Measurements from ENCODE around the gene TYW1.
"Not testable (repeated sequence)": the region's sequence is repeated elsewhere in the genome, so short reads cannot be mapped to it uniquely, and the experiment has no call there.

TYW1 gene

DNA sequence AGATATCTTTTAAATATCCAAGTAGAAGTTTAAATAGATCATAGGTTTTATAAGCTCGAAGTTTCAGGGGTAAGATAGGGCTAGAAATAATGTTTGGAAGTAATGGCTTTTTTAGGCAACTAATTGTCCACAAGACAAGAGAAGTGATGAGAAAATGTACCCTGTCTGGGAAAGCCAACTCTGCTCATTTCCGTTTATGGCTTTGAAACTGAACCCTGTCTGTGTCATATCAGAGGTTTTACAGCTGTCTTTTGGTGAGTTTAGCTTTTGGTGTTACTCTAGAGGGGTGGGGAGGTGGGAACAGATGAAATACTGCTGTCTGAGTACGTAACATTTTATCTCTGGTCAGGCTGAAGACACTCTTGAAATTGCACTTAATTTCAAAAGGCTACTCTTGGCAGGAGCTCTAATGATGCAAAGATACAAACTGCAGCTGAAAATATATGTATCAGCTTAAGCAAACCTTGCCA, 189.1 kb downstream of the TYW1 start:
- H4K8ac ChIP-seq (ENCODE audit: low read length); DNase-seq; H3K36me3 ChIP-seq (ENCODE audit: control insufficient read depth in 1 of 2, insufficient read depth in 2 of 2, low read depth in 1 of 2, low read length in 2 of 2); H3K27ac ChIP-seq (ENCODE audit: low read length, poor library complexity, severe bottlenecking); H3K18ac ChIP-seq (ENCODE audit: low read depth in 1 of 2, low read length in 2 of 2); H3K4me1 ChIP-seq (ENCODE audit: control insufficient read depth, insufficient read depth, low read depth, low read length); H2BK12ac ChIP-seq (ENCODE audit: low read length in 2 of 2); H3K4me2 ChIP-seq (ENCODE audit: low read length, poor library complexity, severe bottlenecking); H3K9me3 ChIP-seq (ENCODE audit: control insufficient read depth, low read length); H2AFZ ChIP-seq (ENCODE audit: low read depth, low read length); H3K4ac ChIP-seq (ENCODE audit: low read depth in 1 of 2, low read length in 2 of 2); H3K4me3 ChIP-seq (ENCODE audit: insufficient read depth in 1 of 2, low read depth in 1 of 2, low read length in 2 of 2); H3K14ac ChIP-seq (ENCODE audit: low read length in 2 of 2); H4K91ac ChIP-seq (ENCODE audit: low read length); H3K79me1 ChIP-seq (replicated peaks; ENCODE audit: low read length, poor library complexity, severe bottlenecking); H2BK120ac ChIP-seq (ENCODE audit: low read depth, low read length); H3K9ac ChIP-seq (ENCODE audit: low read length); H2BK15ac ChIP-seq (ENCODE audit: low read depth, poor library complexity, severe bottlenecking); H2BK5ac ChIP-seq (ENCODE audit: low read depth, low read length, poor library complexity, severe bottlenecking); H3K27me3 ChIP-seq (ENCODE audit: control insufficient read depth in 1 of 2, insufficient read depth in 1 of 2, low read length in 2 of 2); H2AK5ac ChIP-seq (ENCODE audit: low read length, severe bottlenecking); H3K23ac ChIP-seq (ENCODE audit: low read length in 2 of 2): not testable (repeated sequence)
- WGBS = no CpG with 5 or more reads among the region's 3 CpGs

DNA sequence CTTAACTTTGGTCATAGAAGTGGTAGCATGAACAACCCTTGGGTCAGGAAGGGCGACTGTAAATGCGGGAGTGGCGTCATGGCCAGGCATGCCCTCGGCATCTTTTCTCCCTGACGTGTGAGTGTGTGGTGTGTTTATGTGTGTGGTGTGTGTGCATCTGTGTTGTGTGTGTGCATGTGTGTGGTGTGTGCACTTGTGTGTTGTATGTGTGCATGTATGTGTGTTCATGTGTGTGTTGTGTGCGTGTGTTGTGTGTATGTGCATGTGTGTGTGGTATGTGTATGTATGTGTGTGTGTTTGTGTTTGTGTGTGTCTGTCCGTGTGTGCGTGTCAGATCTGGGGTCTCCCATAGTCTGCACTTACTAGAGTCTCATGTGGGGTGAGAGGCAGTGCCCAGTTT, 192.5 kb downstream of the TYW1 start:
- not testable (repeated sequence) for H2AFZ ChIP-seq (ENCODE audit: low read depth, low read length); H3K9me3 ChIP-seq (ENCODE audit: control insufficient read depth, low read length); H2BK15ac ChIP-seq (ENCODE audit: low read depth, poor library complexity, severe bottlenecking); H3K4ac ChIP-seq (ENCODE audit: low read depth in 1 of 2, low read length in 2 of 2); H3K23ac ChIP-seq (ENCODE audit: low read length in 2 of 2); H3K27ac ChIP-seq (ENCODE audit: low read length, poor library complexity, severe bottlenecking); H3K27me3 ChIP-seq (ENCODE audit: control insufficient read depth in 1 of 2, insufficient read depth in 1 of 2, low read length in 2 of 2); H3K4me2 ChIP-seq (ENCODE audit: low read length, poor library complexity, severe bottlenecking); H3K36me3 ChIP-seq (ENCODE audit: control insufficient read depth in 1 of 2, insufficient read depth in 2 of 2, low read depth in 1 of 2, low read length in 2 of 2); H3K9ac ChIP-seq (ENCODE audit: low read length); H4K91ac ChIP-seq (ENCODE audit: low read length); H3K4me1 ChIP-seq (ENCODE audit: control insufficient read depth, insufficient read depth, low read depth, low read length); H2BK120ac ChIP-seq (ENCODE audit: low read depth, low read length); H2AK5ac ChIP-seq (ENCODE audit: low read length, severe bottlenecking); DNase-seq; H3K4me3 ChIP-seq (ENCODE audit: insufficient read depth in 1 of 2, low read depth in 1 of 2, low read length in 2 of 2); H3K79me1 ChIP-seq (replicated peaks; ENCODE audit: low read length, poor library complexity, severe bottlenecking); H2BK5ac ChIP-seq (ENCODE audit: low read depth, low read length, poor library complexity, severe bottlenecking)
- H2BK12ac ChIP-seq (ENCODE audit: low read length in 2 of 2) = peak overlapping the region; percentile 4 to 77
- H3K14ac ChIP-seq (ENCODE audit: low read length in 2 of 2) = peak overlapping the region in 1 of 2 experiments; percentile 28
- WGBS = 94% methylated on average over 8 of the region's 8 CpGs
- H4K8ac ChIP-seq (ENCODE audit: low read length) = peak overlapping the region; percentile 59
- peak overlapping the region in 1 of 2 experiments; percentile 4 for H3K18ac ChIP-seq (ENCODE audit: low read depth in 1 of 2, low read length in 2 of 2)

DNA sequence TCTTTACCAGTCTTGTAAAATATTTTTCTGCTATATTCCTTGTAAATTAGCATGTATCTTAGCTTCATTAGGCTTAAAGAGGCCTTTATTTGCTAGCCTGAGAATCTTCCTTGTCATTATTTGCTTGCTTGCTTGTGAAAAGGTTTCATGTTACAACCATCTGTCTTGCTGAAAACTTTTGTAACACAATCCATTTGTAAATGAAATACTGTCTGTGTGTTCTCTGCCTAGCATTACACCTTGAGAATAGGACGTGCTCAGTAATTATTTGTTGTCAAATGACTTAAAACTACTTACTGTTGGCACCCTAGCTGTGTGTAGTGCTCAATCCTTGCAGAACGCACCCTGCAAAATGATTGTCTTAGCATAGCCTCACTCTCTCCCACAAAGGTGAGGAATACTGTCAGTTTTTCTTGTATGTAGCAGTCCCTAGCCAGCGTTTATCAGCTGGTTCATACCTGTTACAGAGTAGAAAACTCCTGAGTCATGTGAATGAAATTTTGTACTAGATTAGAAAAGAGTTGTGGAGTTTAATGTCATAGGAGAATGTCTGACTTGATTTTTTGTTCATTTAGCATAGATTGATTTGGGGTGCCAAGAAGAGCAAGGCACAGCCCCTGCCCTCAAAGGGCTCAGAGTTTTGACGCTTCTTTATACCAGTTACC, 193.3 kb downstream of the TYW1 start:
- not testable (repeated sequence) for H3K27ac ChIP-seq (ENCODE audit: low read length, poor library complexity, severe bottlenecking); H2BK15ac ChIP-seq (ENCODE audit: low read depth, poor library complexity, severe bottlenecking); H3K14ac ChIP-seq (ENCODE audit: low read length in 2 of 2); H3K9me3 ChIP-seq (ENCODE audit: control insufficient read depth, low read length); H3K23ac ChIP-seq (ENCODE audit: low read length in 2 of 2); H3K79me1 ChIP-seq (replicated peaks; ENCODE audit: low read length, poor library complexity, severe bottlenecking); H3K4ac ChIP-seq (ENCODE audit: low read depth in 1 of 2, low read length in 2 of 2); H2BK120ac ChIP-seq (ENCODE audit: low read depth, low read length); H3K4me2 ChIP-seq (ENCODE audit: low read length, poor library complexity, severe bottlenecking); H2BK5ac ChIP-seq (ENCODE audit: low read depth, low read length, poor library complexity, severe bottlenecking); H3K36me3 ChIP-seq (ENCODE audit: control insufficient read depth in 1 of 2, insufficient read depth in 2 of 2, low read depth in 1 of 2, low read length in 2 of 2); H3K4me1 ChIP-seq (ENCODE audit: control insufficient read depth, insufficient read depth, low read depth, low read length); H2AK5ac ChIP-seq (ENCODE audit: low read length, severe bottlenecking); H3K9ac ChIP-seq (ENCODE audit: low read length); H3K27me3 ChIP-seq (ENCODE audit: control insufficient read depth in 1 of 2, insufficient read depth in 1 of 2, low read length in 2 of 2); H3K4me3 ChIP-seq (ENCODE audit: insufficient read depth in 1 of 2, low read depth in 1 of 2, low read length in 2 of 2); H4K8ac ChIP-seq (ENCODE audit: low read length); DNase-seq; H2AFZ ChIP-seq (ENCODE audit: low read depth, low read length); H4K91ac ChIP-seq (ENCODE audit: low read length); H2BK12ac ChIP-seq (ENCODE audit: low read length in 2 of 2); H3K18ac ChIP-seq (ENCODE audit: low read depth in 1 of 2, low read length in 2 of 2)
- WGBS = 84% methylated on average over 2 of the region's 4 CpGs

DNA sequence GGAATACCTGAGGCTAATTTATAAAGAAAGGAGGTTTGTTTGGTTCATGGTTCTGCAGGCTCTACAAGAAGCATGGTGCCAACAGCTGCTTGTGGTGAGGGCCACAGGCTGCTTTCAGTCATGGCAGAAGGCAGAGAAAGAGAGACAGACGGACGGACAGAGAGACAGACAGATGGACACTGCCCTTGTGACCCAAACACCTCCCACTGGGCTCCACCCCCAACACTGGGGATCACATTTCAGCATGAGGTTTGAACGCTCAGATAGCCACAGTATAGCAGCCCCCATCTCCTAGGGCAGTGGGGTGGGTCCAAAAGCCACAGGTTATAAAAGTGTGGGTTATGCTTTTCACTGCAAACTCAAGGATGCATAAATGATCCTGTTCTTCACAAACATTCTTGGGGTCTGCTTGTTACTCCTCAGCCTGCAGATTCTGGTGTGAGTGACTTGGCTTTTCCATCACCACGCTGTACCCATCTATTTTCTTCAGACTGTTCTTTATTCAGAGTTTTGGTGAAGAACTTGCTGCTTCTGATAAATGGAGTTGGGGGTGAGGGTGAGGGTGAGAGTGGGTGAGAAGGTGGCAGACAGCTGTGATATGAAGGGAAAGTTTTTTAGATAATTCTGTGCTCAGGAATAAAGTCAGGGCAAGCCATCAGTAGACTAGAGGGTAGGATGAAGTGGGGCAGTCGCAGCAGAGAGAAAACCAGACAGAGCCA, 194.5 kb downstream of the TYW1 start:
- H3K4me1 ChIP-seq (ENCODE audit: control insufficient read depth, insufficient read depth, low read depth, low read length); H3K4ac ChIP-seq (ENCODE audit: low read depth in 1 of 2, low read length in 2 of 2); DNase-seq; H3K27me3 ChIP-seq (ENCODE audit: control insufficient read depth in 1 of 2, insufficient read depth in 1 of 2, low read length in 2 of 2); H2AFZ ChIP-seq (ENCODE audit: low read depth, low read length); H2AK5ac ChIP-seq (ENCODE audit: low read length, severe bottlenecking); H3K36me3 ChIP-seq (ENCODE audit: control insufficient read depth in 1 of 2, insufficient read depth in 2 of 2, low read depth in 1 of 2, low read length in 2 of 2); H3K4me2 ChIP-seq (ENCODE audit: low read length, poor library complexity, severe bottlenecking); H3K23ac ChIP-seq (ENCODE audit: low read length in 2 of 2); H3K79me1 ChIP-seq (replicated peaks; ENCODE audit: low read length, poor library complexity, severe bottlenecking); H2BK15ac ChIP-seq (ENCODE audit: low read depth, poor library complexity, severe bottlenecking); H3K9ac ChIP-seq (ENCODE audit: low read length); H3K18ac ChIP-seq (ENCODE audit: low read depth in 1 of 2, low read length in 2 of 2); H3K27ac ChIP-seq (ENCODE audit: low read length, poor library complexity, severe bottlenecking); H2BK120ac ChIP-seq (ENCODE audit: low read depth, low read length); H2BK12ac ChIP-seq (ENCODE audit: low read length in 2 of 2); H2BK5ac ChIP-seq (ENCODE audit: low read depth, low read length, poor library complexity, severe bottlenecking); H3K4me3 ChIP-seq (ENCODE audit: insufficient read depth in 1 of 2, low read depth in 1 of 2, low read length in 2 of 2); H3K9me3 ChIP-seq (ENCODE audit: control insufficient read depth, low read length): not testable (repeated sequence)
- no CpG with 5 or more reads among the region's 5 CpGs for WGBS
- H4K91ac ChIP-seq (ENCODE audit: low read length) = peak overlapping the region; percentile 75
- peak overlapping the region; percentile 23 for H4K8ac ChIP-seq (ENCODE audit: low read length)
- H3K14ac ChIP-seq (ENCODE audit: low read length in 2 of 2) = peak overlapping the region in 1 of 2 experiments; percentile 39
